GM19099 (cell line): ENCODE data around the gene MALAT1.

ENCODE experiments used
- POLR2A ChIP-seq: IDR thresholded peaks from 3 replicates; pipeline ENCODE4 v1.6.1; 2011; ENCODE audit warnings: low read depth; ENCODE audit not compliant: insufficient read length; ENCODE audit errors: extremely low read depth

Gene MALAT1

GRCh38 chr11:65540290-65541092, 41.6 kb downstream of the MALAT1 start:
- TF ChIP-seq POLR2A = peak; percentile 63

GRCh38 chr11:65541093-65541982, 42.5 kb downstream of the MALAT1 start:
- no peak for TF ChIP-seq POLR2A

- TF ChIP-seq POLR2A = no peak
These were observed 44.0 kb downstream of the MALAT1 start for GRCh38 chr11:65542738-65543390.

- no peak for TF ChIP-seq POLR2A
These were observed 47.0 kb downstream of the MALAT1 start for GRCh38 chr11:65545853-65546216.

- peak; percentile 45 for TF ChIP-seq POLR2A
These were observed 47.5 kb downstream of the MALAT1 start for GRCh38 chr11:65546217-65546958.

- TF ChIP-seq POLR2A = no peak
These were observed 48.7 kb downstream of the MALAT1 start for GRCh38 chr11:65547446-65548125.

GRCh38 chr11:65548395-65548794, 49.5 kb downstream of the MALAT1 start:
- no peak for TF ChIP-seq POLR2A

- no peak for TF ChIP-seq POLR2A
These were observed 50.3 kb downstream of the MALAT1 start for GRCh38 chr11:65549096-65549495.

GRCh38 chr11:65551572-65552387, 52.9 kb downstream of the MALAT1 start:
- no peak for TF ChIP-seq POLR2A

- no peak for TF ChIP-seq POLR2A
These were observed 53.6 kb downstream of the MALAT1 start for GRCh38 chr11:65552388-65552951.

- no peak for TF ChIP-seq POLR2A
These were observed 54.6 kb downstream of the MALAT1 start for GRCh38 chr11:65553301-65554001.

GRCh38 chr11:65554057-65554818, 55.4 kb downstream of the MALAT1 start:
- TF ChIP-seq POLR2A = no peak
